Measurements from ENCODE around the gene YTHDF1.
A peak's percentile ranks its signal among the peaks of the same experiment; 100 is the strongest.

YTHDF1 gene

DNA sequence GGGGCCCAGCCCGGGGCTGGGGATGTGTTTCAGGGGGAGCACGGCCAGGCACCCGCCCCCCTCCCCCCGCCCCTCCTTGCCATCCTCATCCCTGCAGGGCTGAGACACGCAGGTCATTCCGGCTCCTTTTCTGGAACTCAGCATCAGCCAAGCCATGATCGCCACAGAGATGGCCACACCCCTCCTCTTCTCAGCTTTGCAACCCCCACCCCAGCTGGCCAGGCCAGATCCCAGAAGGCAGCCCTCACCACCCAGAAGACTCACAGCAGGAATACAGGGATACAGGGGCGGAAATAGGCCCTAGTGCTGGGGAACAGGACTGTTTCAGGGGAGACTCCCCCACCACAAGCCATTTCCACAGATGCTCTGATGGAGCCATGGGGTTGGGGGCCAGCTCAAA lies 33.5 kb downstream of the YTHDF1 start:
- no peak for DNase-seq

DNA sequence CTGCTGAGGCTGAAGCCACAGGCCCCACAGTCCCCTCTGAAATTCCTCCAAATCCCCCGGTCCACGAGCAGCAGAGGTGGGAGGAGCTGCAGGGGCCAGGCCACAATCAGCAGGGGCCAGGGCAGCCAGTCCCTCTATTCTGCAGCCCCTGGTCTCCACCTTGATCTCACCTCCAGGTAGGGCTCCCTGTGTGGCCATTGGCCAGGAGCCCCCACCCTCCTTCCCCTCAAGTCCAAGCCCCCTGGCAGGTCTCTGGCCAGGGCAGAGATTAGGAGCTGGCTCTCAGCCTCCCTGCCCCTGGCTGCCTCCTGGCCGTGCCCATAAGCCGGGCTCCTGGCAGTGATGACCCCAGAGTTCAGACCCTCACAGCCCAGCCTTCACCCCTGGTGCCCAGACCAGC lies 34.7 kb downstream of the YTHDF1 start:
- no peak for DNase-seq

DNA sequence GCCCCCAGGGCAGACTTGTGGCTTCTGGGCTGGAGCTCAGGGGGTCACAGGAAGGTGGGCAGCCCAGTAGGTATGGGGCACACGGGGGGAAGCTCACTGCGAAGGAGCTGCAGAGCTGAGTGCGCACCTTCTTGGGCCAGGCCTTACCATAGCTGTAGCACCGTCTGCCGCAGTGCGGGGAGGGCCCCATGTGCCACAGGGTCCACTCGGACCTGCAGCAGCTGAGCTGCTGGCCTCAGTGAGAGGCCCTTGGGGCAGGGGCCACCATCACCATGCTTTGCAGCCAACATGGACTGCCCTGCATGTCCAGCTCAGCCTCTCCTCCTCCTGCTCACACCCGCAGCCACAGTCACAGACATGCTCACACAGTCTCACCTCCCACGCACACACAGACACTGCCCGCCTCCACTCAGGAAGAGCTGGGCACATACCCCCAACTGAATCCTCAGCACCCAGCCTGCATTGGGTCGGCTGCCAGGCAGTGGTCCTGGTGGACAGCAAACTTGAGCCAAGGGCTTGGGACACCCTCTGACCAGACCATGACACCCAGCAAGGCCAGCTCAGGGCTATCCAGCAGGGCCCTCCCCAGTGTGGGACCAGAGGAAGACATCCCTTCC lies 35.3 kb downstream of the YTHDF1 start:
- DNase-seq: no peak

DNA sequence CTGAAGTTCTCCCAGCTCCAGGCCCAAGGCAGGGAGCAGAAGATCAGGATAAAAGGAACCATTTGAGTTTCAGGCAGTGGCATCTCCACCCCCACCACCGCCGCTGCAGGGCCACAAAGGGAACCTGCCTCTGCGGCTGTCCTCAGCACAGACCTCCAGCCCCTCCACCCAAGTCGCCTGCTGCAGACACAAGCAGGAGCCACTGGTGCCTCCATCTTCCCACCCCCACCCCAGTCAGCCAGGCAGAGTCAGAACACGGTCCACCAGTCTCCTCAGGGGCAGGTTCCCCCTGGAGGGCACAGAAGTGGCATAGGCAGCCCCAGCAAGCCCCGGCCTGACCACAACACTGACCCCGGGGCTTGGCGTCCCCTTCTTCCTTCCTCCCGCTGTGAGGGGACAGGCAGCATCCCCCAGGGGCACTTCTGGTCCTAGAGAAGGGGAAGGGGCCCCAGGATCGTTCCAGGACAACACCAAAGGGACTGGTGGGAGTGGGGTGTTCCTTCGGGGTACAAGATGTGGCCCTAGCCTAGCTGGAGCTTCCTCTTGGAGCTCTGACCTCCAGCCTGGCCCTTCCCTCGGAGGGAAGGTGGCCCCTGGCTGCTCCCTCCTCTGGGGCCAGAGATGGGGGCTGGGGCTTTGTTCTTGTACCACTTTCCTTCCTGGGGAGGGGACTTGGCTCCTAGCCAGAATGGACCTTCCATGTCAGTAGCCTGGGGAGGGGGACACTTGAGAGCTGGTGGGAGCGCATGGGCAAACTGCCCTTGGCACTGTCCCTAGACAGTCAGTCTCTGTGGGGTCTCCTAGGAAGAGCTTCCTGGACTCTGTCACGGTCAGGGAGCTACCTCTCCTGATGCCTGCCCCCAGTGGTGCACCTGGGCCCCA lies 36.0 kb downstream of the YTHDF1 start:
- no peak for DNase-seq

DNA sequence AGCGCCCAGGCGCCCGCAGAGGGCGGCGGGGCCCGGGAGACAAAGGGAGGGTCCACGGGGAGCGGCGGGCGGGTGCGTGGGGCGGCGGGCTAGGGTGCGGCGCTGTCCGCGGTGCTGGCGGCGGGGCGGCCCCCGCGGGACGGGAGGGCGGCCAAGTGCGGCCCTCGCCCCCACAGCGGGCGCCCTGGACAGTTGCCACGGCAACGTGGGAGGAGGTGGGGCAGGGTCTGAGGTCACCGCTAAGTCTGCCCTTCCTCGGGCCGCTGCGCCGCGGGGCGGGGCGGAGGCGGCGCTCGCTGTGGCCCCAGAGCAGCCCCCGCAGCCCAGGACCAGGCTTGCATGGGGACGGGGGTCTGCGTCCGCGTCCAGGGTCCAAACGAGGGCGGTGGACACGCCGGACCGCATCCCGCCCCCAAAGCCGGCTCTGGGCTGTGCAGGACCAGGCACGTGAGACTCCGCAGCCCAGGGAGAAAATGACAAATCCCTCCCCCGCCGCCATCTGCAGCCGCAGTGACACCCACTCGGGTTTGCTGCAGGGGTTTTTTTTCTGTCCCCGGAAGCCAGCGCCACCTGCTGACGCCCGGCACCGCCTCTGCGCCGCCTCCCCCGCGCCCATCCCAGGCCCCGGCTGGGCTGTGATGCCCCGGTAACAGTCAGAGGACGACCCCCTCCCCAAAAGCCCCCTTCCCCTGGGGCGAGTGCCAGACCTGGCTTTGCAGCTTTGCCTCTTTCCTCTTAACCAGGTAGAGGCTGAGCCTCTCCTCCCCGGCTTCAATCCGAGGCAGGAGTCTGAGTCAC lies 36.8 kb downstream of the YTHDF1 start:
- DNase-seq: peak; percentile 28 to 34

DNA sequence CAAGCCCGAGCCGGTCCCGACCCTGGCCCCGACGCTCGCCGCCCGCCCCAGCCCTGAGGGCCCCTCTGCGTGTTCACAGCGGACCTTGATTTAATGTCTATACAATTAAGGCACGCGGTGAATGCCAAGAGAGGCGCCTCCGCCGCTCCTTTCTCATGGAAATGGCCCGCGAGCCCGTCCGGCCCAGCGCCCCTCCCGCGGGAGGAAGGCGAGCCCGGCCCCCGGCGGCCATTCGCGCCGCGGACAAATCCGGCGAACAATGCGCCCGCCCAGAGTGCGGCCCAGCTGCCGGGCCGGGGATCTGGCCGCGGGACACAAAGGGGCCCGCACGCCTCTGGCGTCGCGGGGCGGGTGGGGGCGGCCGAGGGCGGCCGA lies 37.5 kb downstream of the YTHDF1 start:
- no peak for DNase-seq

DNA sequence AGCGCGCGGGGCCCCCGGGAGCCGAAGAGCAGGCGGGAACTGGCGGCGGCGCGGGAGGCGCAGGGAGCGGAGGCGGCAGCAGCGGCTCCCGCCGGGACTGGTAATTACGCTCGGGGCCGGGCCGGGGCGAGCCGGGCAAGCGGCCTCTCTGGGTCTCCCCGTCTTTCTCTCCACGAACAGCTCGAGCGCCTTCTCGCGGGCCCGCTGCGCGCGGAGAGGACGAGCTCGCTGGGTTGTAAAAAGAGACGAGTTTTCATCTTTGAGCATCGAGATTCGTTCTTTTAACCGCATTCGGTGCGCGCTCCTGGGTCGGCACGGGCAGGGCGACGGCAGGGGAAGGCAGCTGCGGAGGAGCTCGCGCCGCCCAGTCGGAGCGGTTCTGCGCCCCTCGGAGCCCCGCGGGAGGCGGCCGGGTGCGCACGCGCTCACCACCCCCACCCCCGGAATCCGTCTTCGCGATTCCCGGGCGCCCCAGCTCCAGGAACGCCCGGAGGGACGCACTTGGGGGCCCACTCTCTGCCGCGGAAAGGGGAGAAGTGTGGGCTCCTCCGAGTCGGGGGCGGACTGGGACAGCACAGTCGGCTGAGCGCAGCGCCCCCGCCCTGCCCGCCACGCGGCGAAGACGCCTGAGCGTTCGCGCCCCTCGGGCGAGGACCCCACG lies 38.0 kb downstream of the YTHDF1 start:
- no peak for DNase-seq

DNA sequence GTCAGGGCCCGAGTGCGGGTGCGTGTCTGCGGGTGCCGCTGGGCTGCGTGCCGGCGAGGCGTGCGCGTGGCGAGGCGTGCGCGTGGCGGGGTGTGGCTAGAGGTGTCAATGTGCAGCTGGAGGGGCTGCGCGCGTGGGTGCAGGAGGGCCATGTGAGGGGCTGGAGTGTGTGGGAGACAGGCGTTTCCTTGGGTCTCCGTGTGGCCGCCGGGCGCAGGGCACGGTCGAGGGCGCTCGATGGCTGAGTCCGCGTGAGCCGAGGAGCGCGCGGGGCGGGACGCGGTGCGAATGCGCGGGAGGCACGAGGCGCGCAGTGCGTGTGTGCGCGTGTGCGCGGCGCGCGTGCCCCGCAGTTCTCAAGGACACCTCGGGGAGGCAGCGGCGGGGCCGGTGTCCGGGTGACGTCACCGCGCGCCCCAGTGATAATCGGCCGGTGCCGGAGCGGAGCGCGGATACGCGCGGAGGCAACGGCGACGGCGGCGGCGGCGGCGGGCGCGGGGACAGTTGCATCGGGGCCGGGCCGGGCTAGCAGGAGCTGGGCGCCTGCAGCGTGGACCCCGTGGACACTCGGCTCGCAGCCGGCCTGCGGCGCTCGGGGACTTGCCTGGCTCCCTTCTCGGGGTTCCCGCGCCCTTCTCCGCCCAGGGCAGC lies 38.7 kb downstream of the YTHDF1 start:
- peak in 1 of 2 donors; percentile 5 for DNase-seq

DNA sequence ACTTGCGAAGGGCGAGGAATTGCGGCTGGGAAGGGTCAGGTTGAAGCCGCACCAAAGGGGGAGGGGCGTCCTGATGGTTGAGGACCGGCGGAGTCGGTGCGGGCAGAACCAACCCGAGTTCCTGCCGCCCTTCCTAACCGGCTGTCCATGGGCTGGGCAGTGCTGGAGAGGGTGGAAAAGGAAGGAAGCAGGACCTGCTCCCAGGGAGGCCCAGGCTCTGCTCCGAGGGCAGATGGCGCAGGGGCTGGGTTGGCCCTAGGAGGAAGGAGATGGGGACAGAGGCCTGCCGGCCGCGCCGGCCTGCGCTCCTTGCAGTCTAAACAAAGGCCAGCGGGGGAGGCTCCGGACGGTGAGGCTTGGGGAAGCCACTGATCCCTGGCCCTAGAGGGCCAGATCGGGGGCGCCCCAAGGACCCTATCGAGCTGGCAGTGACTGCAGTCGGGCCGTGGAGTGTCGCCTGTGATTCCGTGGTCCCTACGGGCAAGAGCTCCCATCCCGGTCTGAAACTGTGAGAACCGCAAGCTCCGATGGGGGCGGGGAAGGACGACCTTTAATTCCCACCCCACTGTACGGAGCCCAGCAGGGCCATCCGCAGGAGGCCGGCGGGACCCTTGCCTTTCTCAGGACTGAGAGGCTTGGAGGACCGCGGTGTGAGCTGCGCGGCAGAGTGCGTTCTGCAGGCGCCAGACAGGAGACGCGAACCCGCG lies 39.4 kb downstream of the YTHDF1 start:
- no peak for DNase-seq

DNA sequence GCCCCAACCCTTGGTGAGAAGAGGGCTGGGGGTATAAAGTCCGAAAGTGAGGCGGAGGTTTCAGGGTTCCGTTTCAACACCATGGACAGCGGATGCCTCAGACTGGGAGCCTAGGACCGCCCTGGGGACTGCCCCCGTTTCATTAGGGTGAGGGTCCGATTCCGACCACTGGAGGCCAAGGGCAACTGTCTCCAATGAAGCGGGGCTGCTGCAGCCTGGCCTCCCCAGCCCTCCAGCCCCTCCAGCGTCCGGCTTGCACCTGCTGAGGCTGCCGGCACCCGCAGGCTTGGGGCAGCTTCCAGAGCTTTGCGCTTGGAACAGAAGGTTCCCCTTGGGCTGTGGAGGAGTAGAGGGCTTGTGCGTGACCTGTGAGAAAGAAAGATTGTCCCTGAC lies 39.9 kb downstream of the YTHDF1 start:
- DNase-seq: peak in 1 of 2 donors; percentile 9

DNA sequence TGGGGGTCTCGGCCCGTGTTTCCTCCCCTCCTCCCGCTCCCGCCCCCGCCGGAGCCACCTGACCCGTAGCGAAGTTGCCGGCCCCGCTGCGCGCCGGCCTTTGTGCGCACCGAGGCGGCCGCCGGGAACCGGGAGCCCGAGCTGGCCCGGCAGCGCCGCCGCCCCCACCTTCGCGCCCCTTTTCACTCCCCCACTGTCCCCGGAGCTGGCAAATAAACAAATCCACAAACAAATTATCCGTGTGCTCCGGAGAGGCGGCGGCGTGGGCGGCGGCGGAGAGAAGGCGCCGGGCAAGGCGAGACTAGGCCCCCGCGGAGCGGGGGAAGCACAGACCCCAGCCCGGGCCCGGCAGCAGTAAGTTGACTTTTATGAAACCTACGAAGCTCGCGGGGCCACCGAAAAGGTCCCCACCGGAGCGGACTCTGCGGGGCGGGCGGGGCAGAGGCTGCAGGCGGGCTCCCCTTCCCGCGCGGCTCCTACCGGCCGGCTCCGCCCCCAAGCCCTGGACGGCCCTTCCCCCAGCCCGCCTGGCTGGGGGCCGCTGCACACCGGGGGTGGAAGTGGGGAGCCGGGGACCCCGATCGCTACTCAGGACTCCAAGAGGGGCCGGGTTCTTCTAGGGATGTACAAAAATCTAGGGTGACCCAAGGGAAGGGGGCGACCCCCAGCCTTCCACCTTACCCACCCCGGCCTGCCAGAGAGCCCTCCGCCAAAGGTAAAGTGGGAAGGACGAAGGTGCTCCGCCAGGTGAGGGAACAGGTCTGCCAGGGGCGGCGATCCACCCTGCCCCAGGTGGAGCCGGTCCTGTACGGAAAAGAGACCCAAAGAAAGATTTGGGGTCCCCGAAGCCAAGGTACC lies 40.7 kb downstream of the YTHDF1 start:
- no peak for DNase-seq

DNA sequence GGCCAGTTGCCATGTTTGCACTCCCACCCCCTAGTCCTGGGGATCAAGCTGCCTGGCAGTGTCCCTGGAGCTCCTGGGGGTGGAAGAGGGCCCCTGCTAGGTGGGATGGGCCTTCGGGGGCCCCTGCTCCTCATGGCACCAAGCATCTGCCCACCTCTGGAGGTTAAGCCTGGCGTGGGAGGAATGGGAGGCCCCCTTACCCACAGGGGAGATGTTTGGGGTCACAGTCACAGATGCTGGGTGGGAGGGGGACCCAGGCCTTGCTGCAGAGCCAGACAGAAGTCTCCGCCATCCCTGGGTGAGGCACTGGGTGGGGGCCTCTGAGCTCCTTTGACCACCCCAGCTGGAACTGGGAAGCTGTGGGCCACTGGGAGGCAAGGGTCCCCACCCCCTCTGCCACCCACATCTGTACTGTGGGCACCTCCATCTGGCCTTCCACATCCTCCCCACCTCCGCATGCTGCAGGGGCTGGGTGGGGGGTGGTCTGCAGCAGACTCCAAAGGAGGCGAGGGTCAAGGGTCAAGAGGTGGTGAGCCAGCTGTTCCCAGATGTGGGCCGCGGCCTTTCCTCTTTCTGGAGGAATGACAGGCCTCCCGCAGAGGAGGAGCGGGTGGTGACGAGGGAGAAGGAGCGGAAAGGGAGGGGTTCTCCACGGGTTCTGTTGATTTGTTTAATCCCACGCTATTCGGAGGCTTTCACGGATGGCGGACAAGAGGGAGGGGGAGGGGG lies 41.5 kb downstream of the YTHDF1 start:
- peak in 1 of 2 donors; percentile 13 for DNase-seq

DNA sequence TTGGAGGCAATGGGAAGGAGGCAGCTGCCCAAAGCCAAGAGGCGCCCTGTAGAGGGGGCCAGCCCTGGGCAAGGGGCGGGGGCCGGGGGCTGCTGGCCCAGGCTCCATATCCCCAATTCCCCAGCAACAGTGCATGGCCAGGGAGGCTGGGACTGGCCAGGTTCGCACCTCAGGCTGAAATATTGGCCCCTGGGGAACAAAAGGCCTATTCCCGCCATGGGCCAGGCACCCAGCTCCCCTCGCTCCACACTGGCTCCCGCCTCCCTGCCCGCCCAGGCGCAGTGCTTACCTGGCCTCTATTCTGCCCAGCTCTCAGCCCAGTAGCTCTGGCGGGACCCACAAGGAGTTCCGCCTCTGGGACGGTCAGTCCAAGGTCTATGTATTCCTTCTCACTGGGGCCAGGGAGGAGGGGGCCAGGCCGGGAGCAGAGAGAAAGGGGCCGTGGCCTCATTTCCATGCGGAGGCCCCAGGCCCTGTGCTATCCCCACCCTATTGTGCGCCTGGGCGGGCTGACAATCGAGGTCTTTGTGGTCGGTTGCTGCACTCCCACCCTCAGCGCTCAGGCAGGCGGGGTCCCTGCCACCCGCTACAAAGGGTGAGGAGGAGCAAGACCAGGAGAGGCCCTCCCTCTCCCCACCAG lies 42.3 kb downstream of the YTHDF1 start:
- no peak for DNase-seq

DNA sequence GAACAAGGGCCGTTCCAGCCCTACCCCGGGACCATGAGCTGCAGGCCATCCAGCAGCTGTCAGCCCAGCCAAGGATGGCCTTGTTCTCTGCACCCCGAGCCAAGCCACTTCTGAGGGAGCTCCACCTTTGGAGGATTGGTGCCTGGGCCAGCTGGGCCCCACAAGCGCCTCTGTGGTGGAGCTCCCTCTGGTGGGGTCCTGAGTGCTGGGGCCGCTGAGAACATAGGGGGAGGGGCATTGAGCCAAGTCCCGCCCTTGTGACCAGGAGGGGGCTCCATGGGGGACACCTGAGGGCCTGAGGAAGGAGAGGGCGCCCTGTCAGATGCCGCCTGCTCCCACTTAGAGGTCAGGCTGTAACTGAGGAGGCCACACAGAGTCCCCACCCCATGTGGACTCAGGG lies 43.2 kb downstream of the YTHDF1 start:
- no peak for DNase-seq

DNA sequence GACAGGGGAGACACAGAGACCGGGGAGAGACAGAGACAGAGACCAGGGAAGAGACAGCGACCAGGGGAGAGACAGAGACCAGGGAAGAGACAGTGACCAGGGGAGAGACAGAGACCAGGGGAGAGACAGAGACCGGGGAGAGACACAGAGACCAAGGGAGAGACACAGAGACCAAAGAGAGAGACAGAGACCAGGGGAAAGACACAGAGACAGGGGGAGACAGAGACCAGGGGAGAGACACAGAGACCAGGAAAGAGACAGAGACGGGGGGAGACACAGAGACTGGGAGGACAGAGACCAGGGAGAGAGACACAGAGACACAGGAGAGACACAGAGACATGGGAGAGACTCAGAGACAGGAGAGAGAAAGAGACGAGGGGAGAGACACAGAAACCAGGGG lies 43.9 kb downstream of the YTHDF1 start:
- DNase-seq: no peak

DNA sequence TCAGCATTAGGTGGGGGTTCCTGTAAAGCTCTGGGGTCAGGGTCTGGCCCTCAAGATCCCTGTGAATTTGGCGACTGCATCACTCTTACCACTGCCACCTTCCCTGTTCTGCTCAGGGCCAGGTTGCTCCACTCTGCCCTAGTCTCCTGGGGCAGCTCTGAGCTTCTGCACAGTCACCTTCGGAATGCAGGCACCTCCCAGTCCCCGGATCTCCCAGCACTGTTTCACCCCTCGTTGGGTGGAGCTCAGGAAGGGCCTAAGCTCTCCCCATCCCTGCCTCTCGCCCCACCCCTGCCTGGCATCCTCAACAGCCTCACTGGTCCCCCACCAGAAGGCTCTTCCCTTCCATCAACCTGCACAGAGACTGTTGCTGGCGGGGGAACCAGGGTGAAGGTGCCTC lies 46.2 kb downstream of the YTHDF1 start:
- no peak for DNase-seq

DNA sequence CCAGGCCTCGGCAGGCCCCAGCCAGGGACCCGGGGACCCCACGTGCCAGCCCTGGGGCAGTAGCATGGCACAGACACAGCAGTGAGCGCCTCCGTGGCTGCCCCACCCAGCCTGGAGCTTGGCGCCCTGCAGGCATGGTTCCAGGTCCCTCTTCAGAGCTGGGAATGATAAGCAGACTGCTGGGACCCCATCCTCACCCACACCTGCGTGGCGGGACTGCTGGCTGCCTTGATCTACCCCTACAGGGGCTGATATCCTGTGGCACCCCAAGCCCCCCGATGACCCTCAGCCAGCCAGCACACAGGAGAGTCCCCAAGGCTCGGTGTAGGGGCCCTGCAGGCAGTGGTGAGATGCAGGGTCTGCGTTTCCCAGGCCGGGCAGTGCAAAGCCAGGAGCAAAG lies 47.1 kb downstream of the YTHDF1 start:
- DNase-seq: no peak

DNA sequence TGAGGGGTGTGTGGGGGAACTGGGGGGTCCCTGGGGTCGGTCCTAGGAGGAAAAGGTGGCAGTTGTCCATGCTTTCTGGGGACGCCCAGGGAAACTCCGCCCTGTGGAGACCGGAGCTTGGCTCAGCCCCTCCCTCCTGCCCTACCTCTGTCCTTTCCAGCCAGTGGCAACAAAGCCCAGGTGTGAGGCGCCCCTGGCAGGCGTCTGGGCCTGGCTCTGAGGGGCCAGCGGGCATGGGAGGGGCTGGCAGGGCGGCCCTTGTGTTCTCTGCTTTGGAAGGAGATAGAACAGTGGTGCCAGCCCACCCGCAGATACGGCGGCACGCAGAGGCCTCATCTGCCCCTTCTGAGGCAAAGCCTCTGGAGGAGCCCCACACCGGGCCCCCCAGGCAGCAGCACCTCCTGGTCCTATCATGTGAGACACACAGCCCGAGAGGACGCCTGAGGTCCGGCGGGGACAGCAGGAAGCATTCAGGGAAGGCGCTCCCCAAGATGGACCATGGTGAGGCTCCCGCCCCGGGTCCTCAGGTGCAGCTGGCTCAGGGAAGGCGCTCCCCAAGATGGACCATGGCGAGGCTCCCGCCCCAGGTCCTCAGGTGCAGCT lies 47.9 kb downstream of the YTHDF1 start:
- DNase-seq: no peak
